ENCODE measurements around the gene CSNK1E. TPM values are rescaled to one million over a fixed set of nuclear protein-coding genes. Genes with fewer than 3 reads are reported as not detected.

CSNK1E gene
- total and polyA plus RNA-seq, 10 of the 15 experiments (the other 5 are each of a cell fraction or from before 2014, with no cell fraction given), result 5.9 to 107 (median 64.9) TPM

GRCh38 chr22:38257650-38258250 is 59.5 kb downstream of the CSNK1E start:
- H3K4me3 ChIP-seq, result no peak overlapping the region
- no peak overlapping the region for H3K4me2 ChIP-seq (ENCODE audit: control insufficient read depth, insufficient read depth)
- in situ Hi-C loops (cut with MboI), result no loop called here

More at GRCh38 chr22:38257650-38258250, 59.5 kb downstream of the CSNK1E start:
- ATAC-seq, result no peak
- Histone ChIP-seq H3K9me3 (replicated peaks; ENCODE audit: control insufficient read depth, insufficient read depth, low read length) (no peaks in the 10 kb centered on the region), H3K9ac (ENCODE audit: control insufficient read depth, insufficient read depth, low read length) (no peak overlapping the region), H3K27ac (ENCODE audit: control insufficient read depth, insufficient read depth) (no peak overlapping the region), H2AFZ (ENCODE audit: control insufficient read depth, low read depth, low read length) (no peak overlapping the region), H3K36me3 (ENCODE audit: control insufficient read depth in 2 of 2, insufficient read depth in 2 of 2, low read length in 1 of 2) (no peaks in the 10 kb centered on the region), H3K27me3 (replicated peaks in 1 of 2; ENCODE audit: control insufficient read depth in 2 of 2, insufficient read depth in 2 of 2, low read length in 1 of 2) (no peaks in the 10 kb centered on the region), H3K79me2 (ENCODE audit: control insufficient read depth, insufficient read depth, low read length) (peaks cover 4% of the 10 kb centered on the region), H4K20me1 (ENCODE audit: control insufficient read depth, insufficient read depth) (no peaks in the 10 kb centered on the region), H3K4me1 (ENCODE audit: control insufficient read depth, insufficient read depth, low read length) (peaks cover 32% of the 10 kb centered on the region)
- intact Hi-C loops (cut with micrococcal nuclease; ENCODE audit: unreplicated experiment), result no loop called here
- WGBS (ENCODE audit: insufficient coverage, insufficient replicate concordance, low lambda C conversion rate, missing lambda C conversion rate), result 94% methylated on average over 4 of the region's 4 CpGs
- ChIA-PET CTCF (interaction anchor here (1.0 to 1.9 kb wide), 2 partner anchors 23 to 206 kb away, joined by 3 to 4 read pairs; no protein-coding TSS in a partner anchor), RAD21 (ENCODE audit: unreplicated experiment) (interaction anchor here (0.7 kb wide), 1 partner anchor 189 kb away, joined by 3 read pairs; no protein-coding TSS in a partner anchor), POLR2A (interaction anchor here (0.6 to 1.2 kb wide), 2 partner anchors 56 to 144 kb away, joined by 3 to 4 read pairs; no protein-coding TSS in a partner anchor), SMC1A (ENCODE audit: uncharacterized antibody, unreplicated experiment) (interaction anchor here (1.6 kb wide), 1 partner anchor 9 kb away, joined by 4 read pairs; no protein-coding TSS in a partner anchor)
- TF ChIP-seq SREBF2 (IDR thresholded peaks at IDR 0.05; ENCODE audit: low read length) (no peak), WRNIP1 (IDR thresholded peaks at IDR 0.05; ENCODE audit: borderline replicate concordance, low read depth, low read length) (no peak), LARP7 (IDR thresholded peaks at IDR 0.05) (no peak), POLR2A (IDR thresholded peaks at IDR 0.05; ENCODE audit: low read depth, low read length) (no peak), ZNF274 (IDR thresholded peaks at IDR 0.05; ENCODE audit: insufficient read depth, insufficient read length) (no peak), ZBTB40 (IDR thresholded peaks at IDR 0.05; ENCODE audit: borderline replicate concordance) (no peak), IRF5 (IDR thresholded peaks at IDR 0.05; ENCODE audit: borderline replicate concordance) (no peak), BHLHE40 (IDR thresholded peaks at IDR 0.05; ENCODE audit: borderline replicate concordance in 1 of 2, low read depth in 2 of 2, low read length in 1 of 2) (no peak), MLLT1 (IDR thresholded peaks at IDR 0.05) (no peak), NBN (IDR thresholded peaks at IDR 0.05) (no peak), BMI1 (IDR thresholded peaks at IDR 0.05; ENCODE audit: borderline replicate concordance) (no peak), TCF12 (IDR thresholded peaks at IDR 0.05; ENCODE audit: low read depth, low read length) (no peak)
- FAIRE-seq, result no peak
- DNase-seq (ENCODE audit: low read depth, low spot score), result no peak
- no TSS peak for BruUV-seq (replicated peaks)
